Esophagus squamous epithelium (tissue), 4 donors: Measurements from ENCODE around the gene DMKN.

Experiments used
- CTCF ChIP-seq, 6 experiments: fragments of 450-650 bp in 4 of 6; fragments of 200-600 bp in 2 of 6; sonication (generic) in 2 of 6; IDR thresholded peaks; one replicate each; pipeline ENCODE4 v1.5.1; 2016 to 2019; ENCODE audit warnings: antibody characterized with exemption in 6 of 6, mild to moderate bottlenecking in 4 of 6, moderate library complexity in 4 of 6
- POLR2A ChIP-seq, 4 donors: fragments of 450-650 bp; IDR thresholded peaks; one replicate each; pipeline ENCODE4 v1.6.1; 2017; ENCODE audit warnings: antibody characterized with exemption in 4 of 4, mild to moderate bottlenecking in 4 of 4, moderate library complexity in 3 of 4

- TF ChIP-seq POLR2A (IDR thresholded peaks at IDR 0.05), result no peak
- TF ChIP-seq CTCF (IDR thresholded peaks at IDR 0.05), result no peak
Observed at GRCh38 chr19:35517342-35517741, 3.9 kb upstream of the DMKN start.
